HG03135 (cell line): ENCODE measurements around the gene U2AF1.
"Not testable (repeated sequence)": the region's sequence is repeated elsewhere in the genome, so short reads cannot be mapped to it uniquely, and the experiment has no call there.

ENCODE experiments used
- ATAC-seq: cut with Tn5 transposase; IDR thresholded peaks from one replicate; pipeline ENCODE4 v1.9.1; 2021; ENCODE audit warnings: mild to moderate bottlenecking, moderate library complexity; ENCODE audit not compliant: unreplicated experiment

Gene U2AF1

DNA sequence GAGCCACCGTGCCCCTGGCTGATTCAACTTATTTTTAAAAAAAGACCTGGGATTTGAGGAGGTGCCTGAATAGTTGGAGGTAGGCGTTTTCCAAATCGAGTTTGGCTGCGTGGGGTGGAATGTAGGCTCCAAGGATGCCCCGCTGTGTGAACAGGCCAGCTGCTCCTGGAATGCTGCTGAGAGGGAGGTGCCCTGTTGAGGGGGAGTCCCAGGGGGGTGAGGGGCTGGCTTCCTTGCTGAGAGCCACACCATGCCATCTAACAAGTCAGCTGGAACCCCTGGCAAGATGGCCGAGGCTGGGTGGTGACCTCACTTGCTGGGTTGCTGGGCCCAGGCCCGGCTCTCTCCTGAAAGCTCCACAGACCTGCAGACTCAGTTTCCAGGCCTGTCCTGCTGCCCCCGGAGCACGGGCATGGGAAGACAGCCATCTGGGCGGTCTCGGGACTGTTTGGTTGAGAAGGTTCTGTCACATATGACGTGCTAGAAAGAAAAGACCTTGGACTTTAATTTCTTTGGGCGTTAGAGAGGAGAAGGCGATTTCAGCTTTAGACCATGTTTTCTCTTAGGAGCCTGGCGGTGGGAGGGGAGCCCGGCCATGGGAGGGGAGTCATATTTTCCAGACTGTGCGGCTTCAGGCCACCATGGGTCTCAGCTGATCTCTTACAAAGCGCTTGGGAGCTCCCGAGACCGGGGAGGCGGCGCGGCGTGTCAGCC is 24.6 kb downstream of the U2AF1 start:
- ATAC-seq = not testable (repeated sequence)

DNA sequence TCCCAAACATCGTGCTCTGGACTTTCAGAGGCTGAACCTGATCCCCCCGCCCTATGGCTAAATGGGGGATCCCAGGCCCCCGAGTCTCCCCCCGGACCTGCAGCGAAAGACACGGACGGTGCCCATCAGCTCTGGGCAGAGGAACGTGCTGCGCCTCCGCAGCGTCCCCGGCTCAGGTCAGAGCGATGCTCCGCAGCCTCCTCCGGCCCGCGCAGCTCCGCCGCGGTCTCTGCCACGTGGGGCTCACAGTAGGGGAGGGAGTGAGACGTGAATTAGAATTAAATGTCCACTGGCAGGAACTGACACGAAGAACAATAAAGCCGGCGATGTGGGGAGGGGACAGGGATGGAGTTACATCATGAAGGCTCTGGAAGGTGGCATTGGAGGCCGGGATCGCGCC is 30.7 kb downstream of the U2AF1 start:
- not testable (repeated sequence) for ATAC-seq

GRCh38 chr21:43076023-43076637 is 31.2 kb downstream of the U2AF1 start:
- not testable (repeated sequence) for ATAC-seq

GRCh38 chr21:43075170-43076022 is 32.0 kb downstream of the U2AF1 start, which contains the start of gene CBS:
Gene CBS, minus strand, starts transcription at chr21:43075835. Its CDS starts 3,642 bp downstream, at chr21:43072193.
- ATAC-seq = not testable (repeated sequence)

- ATAC-seq = not testable (repeated sequence)
These were observed 32.8 kb downstream of the U2AF1 start for GRCh38 chr21:43074401-43075169.

DNA sequence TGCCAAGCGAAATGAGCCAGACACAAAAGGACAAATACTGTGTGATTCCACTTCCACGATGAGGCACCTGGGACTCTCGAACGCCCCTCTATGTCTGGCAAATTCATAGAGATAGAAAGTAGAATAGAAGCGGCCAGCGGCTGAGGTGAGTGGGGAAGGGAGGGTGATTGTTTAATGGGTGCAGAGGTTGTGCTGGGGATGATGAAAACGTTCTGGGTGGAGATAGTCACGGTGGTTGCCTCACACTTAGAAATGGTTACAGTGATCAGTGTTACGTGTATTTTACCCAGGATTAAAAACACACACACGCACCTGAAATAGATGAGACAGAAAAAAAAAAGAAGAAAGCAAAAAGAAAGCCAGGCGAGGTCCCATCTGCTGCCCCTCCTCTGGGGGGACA is 34.6 kb downstream of the U2AF1 start:
- not testable (repeated sequence) for ATAC-seq

DNA sequence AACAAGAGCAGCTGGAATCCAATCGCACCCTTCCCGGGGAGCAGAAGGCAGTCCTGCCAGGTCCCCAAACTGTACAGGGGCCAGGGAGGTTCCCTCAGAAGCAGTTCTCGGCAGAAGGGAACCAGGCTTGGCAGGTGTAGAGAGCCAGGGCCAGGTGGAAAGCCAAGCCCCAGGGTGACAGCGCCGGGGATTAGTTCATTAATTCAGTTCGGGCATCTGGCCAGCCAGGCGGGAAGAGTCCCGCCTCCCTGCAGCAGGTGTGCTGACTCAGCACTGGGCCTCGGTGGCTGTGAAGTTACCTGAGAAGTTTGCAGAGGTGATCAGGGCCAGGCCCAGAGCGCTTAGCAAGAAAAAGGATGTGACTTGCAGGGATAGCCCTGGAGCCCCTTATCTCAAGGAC is 37.7 kb downstream of the U2AF1 start:
- not testable (repeated sequence) for ATAC-seq

GRCh38 chr21:43068065-43068464 is 39.3 kb downstream of the U2AF1 start:
- not testable (repeated sequence) for ATAC-seq

DNA sequence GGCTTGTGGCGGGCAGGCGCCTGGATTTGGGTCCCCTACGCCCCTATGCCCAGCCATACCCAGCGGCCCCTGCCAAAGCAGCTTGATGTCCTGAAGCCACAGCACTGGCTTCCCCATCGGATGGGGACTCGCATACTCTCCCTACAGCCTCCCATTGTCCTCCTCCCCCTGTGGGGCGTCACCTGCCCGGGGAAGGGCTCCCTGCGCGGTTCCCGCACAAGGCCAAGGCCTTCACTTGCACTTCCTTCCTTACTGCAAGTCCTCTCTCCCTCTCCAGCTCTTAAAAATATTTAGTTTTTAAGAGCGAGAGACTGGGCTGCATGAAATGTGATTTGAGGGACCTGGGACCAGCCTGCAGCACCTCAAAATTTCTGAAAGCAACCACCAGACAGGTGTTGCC is 40.7 kb downstream of the U2AF1 start:
- ATAC-seq = not testable (repeated sequence)

- not testable (repeated sequence) for ATAC-seq
These were observed 41.4 kb downstream of the U2AF1 start for GRCh38 chr21:43065991-43066390.

GRCh38 chr21:43064265-43064917 is 43.0 kb downstream of the U2AF1 start:
- not testable (repeated sequence) for ATAC-seq

DNA sequence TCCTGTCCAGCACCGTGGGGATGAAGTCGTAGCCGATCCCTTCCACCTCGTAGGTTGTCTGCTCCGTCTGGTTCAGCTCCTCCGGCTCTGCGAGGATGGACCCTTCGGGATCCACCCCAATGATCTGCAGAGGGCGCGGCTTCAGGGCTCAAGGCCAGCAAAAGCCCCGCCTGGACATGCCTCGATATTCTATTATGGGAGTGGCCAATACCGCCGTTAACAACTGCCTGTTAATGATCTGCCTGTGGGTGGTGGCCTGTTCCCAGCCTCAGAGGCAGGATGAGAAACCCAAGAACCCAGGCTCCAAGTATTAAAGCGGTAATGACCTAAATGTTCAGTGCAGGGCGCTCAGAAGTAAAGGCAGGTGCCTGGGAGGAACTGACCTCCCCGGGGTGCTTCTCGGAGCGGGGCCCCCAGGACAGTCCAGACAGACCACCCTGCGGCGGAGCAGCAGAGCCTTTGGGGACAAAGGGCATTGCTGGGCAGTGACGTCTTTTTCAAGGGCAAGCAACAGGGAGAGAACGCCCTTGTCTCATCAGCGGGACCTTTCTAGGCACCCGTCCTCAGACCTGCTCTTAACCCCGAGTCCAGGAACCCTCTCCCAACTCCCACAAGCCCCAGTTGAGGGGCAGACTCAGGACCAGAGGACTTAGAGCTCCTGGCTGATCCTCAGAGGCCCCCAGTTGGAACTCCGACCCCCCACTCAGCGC is 44.3 kb downstream of the U2AF1 start:
- ATAC-seq = not testable (repeated sequence)

DNA sequence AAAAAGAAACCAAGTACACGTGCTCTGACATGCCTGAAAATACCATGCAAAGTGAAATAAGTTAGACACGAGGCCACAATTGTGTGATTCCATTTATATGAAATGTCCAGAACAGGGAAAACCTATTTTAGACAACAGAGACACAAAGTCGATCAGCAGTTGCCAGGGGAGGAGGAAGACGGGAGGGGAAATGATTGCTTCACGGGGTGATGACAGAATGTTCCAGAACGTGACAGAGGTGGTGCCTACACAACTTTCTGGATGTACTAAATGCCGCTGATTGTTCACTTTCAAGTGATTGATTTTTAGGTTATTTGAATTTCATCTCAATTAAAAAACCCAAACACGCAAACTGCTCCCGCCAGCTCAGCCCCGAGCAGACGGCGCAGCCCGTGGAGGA is 54.3 kb downstream of the U2AF1 start:
- not testable (repeated sequence) for ATAC-seq

GRCh38 chr21:43045876-43046821 is 61.2 kb downstream of the U2AF1 start:
- ATAC-seq = not testable (repeated sequence)

GRCh38 chr21:43045165-43045875 is 62.0 kb downstream of the U2AF1 start:
- ATAC-seq = not testable (repeated sequence)

DNA sequence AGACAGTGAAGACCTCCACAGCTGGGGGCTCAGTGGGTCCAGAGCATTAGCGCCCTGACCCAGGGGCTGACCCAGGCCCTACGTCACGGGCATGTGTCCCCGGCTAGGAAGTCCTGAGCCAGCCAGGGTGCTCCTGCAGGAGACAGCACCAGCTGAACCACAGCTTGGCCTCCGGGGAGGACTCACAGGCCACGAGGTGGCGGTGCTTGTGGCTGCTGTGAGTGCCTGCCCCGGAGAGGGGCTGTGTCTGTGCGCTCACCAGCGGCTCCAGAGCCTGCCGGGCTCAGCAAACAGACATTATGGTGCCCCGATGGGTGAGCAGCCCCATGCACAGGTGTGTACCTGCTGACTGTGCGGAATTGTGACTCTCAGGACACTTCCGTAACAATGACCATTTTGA is 62.8 kb downstream of the U2AF1 start:
- not testable (repeated sequence) for ATAC-seq

GRCh38 chr21:43043291-43043690 is 64.1 kb downstream of the U2AF1 start:
- ATAC-seq = not testable (repeated sequence)
